ENCODE measurements around the gene EPHA7.

Gene EPHA7

DNA sequence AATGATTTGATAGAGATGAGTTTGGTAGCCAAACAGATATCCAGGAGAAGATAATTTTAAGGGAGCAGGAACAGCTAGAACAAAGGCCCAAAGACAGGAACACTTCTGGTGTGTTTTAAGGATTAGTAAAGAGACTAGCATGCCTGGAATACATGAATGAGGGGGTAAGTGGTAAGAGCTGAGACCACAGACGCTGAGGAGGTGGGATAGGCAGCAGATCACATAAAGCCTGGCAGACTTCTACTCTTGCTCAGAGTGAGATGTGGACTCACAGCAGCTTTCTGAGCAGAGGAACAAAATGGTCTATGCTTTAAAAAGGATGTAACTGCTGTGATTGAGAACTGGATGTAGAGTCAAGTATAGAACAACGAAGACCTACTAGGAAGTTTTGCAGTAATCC lies 100.1 kb downstream of the EPHA7 start:
- no peak for DNase-seq

DNA sequence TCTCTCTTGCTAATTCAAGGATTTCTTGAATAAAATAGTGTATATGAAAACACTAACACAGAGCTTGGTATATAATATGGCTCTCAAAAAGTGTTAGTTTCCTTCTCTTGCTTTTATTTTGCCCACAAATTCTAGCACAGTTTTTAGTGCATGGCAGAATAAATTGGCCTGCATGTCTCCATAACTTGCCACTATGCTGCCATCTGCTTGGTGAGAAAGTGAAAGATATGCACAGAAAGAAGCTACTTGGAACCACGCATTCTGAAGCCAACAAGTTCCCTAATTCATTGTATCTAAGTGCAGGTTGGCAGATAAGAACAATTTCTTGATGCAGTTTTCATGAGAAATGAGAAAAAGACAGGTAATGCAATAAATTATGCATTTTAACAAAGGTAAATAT lies 101.2 kb downstream of the EPHA7 start:
- no peak for DNase-seq

GRCh38 chr6:93317592-93317991 lies 101.8 kb downstream of the EPHA7 start:
- DNase-seq, result no peak

GRCh38 chr6:93307505-93308409 lies 111.6 kb downstream of the EPHA7 start:
- DNase-seq, result no peak

DNA sequence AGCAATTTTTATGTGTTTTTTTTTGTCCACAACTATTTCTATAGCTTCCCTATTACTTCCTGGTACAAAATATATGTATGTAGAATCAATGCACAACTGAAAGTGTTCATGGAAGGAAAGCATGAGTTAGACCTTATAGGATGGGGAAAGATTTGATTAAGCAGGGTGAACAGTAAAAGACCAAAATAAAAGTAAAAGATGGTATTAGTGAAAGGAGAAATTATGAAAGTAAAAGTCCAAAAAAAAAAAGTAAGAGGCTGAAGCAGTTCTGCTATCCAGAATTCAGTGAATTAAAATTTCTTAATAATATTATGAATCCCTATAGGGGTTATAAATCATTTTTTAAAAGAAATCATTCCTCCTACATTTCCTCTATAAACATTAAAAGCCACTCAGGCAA lies 114.3 kb downstream of the EPHA7 start:
- no peak for DNase-seq

- no peak for DNase-seq
Observed at GRCh38 chr6:93304505-93304904, 114.9 kb downstream of the EPHA7 start.

- DNase-seq, result no peak
Observed at GRCh38 chr6:93300661-93301060, 118.7 kb downstream of the EPHA7 start.

GRCh38 chr6:93299622-93300021 lies 119.7 kb downstream of the EPHA7 start:
- no peak for DNase-seq

DNA sequence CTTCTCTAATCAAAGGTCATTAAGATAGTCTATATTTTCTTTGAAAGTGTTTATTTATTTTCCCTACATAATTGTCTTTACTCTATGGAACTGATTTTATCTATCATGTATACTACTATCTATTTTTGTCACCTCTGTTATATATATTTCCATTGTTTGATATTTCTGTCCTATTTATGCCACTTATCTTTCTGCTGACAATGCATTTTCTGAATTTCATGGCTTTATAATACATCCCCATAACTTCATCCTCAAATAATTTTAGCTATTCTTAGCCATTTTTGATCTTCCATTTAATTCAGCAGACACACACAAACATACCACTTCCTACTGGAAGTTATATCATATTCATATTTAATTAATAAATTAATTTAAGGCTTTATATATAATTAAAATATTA lies 123.7 kb downstream of the EPHA7 start:
- DNase-seq, result no peak

DNA sequence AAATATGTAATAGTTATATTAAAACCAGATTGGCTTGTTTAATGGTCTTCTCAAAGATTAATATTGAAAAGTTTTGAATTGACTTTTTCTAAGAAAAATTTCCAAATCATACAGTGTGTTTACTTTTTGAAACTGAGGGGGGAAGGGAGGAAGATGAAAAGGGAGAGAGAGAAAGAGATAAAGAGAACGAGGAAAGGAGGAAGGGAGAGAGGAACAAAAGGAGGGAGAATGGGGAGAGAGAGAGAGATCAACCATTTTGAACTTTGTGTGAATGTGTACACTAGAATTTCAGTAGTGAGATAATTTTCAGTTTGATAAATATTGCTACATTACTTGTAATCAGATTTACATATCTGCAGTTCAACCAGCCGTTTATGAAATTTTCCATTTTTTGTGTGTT lies 124.5 kb downstream of the EPHA7 start:
- DNase-seq, result no peak

DNA sequence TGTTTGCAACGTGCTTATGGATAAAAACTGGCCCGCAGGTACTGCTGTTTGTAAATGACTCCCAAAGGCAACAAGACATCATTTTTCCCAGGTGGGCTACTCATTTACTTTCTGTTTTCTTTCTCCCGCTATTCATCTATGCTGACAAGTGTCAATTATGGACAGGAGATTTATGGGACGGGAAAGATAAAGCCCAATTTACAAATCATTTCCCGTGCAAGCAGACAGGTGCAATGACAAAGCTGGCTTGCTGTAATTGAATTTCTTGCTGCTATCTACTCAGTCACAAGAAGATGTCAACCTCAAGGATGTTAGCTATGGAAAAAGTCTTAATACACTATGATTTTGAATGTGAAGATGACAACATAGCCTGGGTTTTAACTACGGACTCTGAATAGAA lies 125.5 kb downstream of the EPHA7 start:
- no peak for DNase-seq

- no peak for DNase-seq
Observed at GRCh38 chr6:93293460-93293859, 125.9 kb downstream of the EPHA7 start.

- no peak for DNase-seq
Observed at GRCh38 chr6:93282521-93283031, 136.8 kb downstream of the EPHA7 start.

DNA sequence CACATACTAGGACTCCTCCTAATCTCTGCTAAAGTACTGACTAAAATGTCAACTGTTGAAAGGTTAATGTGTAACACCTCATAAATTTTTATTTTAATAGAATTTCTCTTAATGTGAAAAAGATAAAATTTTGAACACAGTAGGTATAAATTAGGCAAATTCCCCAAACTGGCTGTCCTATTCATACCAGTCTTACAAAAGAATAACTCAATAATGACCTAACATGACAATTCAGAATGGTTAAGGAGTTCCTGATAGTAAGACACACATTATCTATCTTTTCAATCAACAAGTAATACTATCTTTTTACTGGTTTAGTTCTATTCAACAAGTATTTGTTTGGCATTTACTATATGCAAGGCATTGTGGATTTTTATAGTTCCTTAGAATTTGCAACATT lies 141.1 kb downstream of the EPHA7 start:
- no peak for DNase-seq

- DNase-seq, result no peak
Observed at GRCh38 chr6:93272896-93273295, 146.5 kb downstream of the EPHA7 start.

DNA sequence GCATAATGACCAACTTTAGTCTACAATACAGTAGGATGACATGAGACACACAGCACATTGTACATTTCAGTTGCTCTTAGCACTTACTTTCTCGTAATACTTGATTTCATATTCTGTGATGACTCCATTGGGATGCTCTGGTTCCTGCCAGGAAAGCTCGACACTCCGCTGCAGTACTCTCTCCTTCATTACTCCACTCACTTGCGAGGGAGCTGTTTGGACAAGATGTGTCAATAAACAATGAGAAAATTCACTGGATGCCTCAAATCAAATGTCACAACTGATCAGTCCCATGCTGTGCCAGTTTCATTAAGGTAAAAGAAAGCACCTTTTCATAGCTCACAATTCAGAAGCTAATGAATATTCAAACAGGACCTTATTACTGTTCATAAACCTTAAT lies 147.1 kb downstream of the EPHA7 start:
- DNase-seq, result no peak

- no peak for DNase-seq
Observed at GRCh38 chr6:93266116-93266817, 153.1 kb downstream of the EPHA7 start.

GRCh38 chr6:93260881-93261280 lies 158.5 kb downstream of the EPHA7 start:
- DNase-seq, result no peak

DNA sequence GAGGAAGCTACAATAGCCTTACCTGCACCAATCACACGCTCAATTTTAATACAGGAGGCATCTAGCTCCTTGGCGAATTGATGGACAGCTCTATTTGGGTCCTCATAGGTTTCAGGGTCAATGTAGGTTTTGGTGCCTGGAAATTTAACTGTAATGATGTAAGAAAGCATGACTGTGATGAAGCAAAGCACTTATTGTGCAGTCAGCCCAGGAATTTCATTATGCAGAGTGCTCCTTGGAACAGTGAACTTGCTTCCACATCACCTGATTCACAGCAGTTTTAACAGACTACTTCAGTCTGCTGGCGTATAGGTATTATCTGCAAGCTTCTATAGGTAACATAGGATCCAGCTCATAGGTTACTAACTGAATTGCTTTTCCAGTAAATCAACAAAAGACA lies 160.0 kb downstream of the EPHA7 start:
- DNase-seq, result no peak

GRCh38 chr6:93252930-93253329 lies 166.4 kb downstream of the EPHA7 start:
- no peak for DNase-seq

DNA sequence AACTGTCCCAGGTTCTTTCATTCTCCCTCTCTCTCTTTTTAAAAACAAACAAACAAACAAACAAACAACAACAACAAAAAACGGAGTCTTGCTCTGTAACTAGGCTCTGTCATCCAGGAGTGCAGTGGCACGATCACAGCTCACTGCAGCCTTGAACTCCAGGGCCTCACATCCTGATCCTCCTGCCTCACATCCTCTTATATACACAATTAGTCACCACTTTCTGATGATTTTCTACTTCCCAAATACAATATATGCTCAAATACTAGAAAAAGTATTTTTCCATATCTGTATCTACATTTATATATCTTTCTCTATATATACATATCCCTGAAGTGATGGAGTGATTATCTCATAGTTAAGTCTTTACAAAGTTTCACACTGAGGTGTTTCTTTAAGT lies 170.7 kb downstream of the EPHA7 start:
- DNase-seq, result no peak

DNA sequence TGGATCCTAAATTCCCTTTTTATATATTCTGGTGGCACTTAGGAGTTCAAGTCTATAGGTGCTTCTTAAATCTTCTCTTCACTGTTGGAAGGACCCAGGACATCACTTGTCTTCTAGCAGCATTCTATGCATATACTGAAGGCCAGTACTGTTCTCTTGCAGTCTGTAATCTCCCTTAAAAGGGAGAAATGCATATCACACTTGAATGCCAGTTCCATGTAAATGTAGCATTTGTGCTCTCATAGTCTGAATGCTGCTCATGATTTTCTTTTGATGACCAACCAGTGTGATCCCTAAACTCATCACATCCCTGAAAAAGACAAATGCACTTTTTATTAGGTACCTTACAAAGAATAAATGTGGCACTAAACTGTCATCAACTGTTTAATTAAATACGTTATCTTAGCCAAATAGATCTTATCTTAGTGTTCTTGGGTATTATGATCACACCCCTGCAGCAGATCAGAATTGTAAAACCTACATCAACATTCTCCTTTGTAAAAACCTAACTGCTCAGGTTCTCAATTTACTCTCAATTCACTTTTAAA lies 176.1 kb downstream of the EPHA7 start:
- DNase-seq, result no peak

- no peak for DNase-seq
Observed at GRCh38 chr6:93242049-93242448, 177.3 kb downstream of the EPHA7 start.

DNA sequence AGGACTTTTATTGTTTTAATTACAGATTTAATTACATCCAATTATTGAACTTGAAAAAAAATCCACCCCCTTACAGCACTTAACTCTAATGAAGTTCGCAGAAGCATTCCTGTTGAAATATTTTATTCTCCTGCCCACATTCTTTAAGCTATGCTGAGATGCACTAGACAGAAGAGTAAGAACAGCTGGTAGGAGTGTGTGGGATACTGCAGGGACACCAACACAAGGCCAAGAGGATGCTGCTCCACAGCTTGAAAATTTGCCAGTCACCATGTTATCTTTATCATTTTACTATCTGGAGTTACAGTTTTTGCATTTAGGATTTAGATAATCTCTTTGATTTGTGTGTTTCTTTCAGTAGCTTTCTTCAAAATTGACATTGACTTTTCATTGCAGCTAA lies 180.7 kb downstream of the EPHA7 start:
- no peak for DNase-seq
